ENCODE measurements around the gene PTPRQ. TPM values are rescaled to one million over a fixed set of nuclear protein-coding genes. Genes with fewer than 3 reads are reported as not detected.

PTPRQ gene
- total RNA-seq, 1 donor: 5.4 TPM

DNA sequence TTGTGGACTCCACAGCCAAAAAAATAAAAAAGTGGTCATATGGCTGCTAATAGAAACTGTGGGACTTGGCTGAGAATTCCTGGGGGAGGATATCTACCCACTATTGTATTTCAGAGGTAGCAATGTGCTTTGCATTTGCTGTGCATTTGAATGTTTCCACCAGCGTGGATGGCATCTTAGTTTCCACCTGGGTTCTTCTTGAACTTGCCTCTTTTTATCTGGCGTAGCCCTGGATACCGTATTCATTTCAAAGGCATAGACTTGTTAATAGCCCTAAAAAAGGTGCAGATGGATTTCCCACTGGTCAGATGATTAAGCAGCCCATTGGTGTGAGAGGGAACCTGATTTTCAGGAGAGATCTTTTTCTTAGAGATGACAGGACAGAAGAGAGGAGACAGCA lies 270.8 kb downstream of the PTPRQ start:
- TF ChIP-seq, protein P1, sequence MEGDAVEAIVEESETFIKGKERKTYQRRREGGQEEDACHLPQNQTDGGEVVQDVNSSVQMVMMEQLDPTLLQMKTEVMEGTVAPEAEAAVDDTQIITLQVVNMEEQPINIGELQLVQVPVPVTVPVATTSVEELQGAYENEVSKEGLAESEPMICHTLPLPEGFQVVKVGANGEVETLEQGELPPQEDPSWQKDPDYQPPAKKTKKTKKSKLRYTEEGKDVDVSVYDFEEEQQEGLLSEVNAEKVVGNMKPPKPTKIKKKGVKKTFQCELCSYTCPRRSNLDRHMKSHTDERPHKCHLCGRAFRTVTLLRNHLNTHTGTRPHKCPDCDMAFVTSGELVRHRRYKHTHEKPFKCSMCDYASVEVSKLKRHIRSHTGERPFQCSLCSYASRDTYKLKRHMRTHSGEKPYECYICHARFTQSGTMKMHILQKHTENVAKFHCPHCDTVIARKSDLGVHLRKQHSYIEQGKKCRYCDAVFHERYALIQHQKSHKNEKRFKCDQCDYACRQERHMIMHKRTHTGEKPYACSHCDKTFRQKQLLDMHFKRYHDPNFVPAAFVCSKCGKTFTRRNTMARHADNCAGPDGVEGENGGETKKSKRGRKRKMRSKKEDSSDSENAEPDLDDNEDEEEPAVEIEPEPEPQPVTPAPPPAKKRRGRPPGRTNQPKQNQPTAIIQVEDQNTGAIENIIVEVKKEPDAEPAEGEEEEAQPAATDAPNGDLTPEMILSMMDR (IDR thresholded peaks at IDR 0.05; ENCODE audit: extremely low read depth, low read depth, low read length): no peak
- no peak for DNase-seq (ENCODE audit: insufficient read length, low spot score, missing footprints)
- Histone ChIP-seq H3K36me3 (ENCODE audit: insufficient read depth, low read length) (no peaks in the 10 kb centered on the region), H4K20me1 (ENCODE audit: insufficient read depth, low read length) (no peaks in the 10 kb centered on the region), H3K79me2 (ENCODE audit: insufficient read depth, low read length) (no peaks in the 10 kb centered on the region), H3K9me3 (ENCODE audit: low read depth, low read length) (no peaks in the 10 kb centered on the region), H3K4me2 (ENCODE audit: insufficient read depth, low read length) (peak overlapping the region; percentile 92), H3K4me1 (ENCODE audit: insufficient read depth, low read length) (peaks cover 3% of the 10 kb centered on the region), H3K27ac (ENCODE audit: low read depth, low read length) (no peak overlapping the region), H2AFZ (ENCODE audit: low read length) (no peak overlapping the region), H3K4me3 (ENCODE audit: insufficient read depth, low read length) (no peak overlapping the region), H3K27me3 (ENCODE audit: insufficient read depth, low read length) (peaks cover 33% of the 10 kb centered on the region)

DNA sequence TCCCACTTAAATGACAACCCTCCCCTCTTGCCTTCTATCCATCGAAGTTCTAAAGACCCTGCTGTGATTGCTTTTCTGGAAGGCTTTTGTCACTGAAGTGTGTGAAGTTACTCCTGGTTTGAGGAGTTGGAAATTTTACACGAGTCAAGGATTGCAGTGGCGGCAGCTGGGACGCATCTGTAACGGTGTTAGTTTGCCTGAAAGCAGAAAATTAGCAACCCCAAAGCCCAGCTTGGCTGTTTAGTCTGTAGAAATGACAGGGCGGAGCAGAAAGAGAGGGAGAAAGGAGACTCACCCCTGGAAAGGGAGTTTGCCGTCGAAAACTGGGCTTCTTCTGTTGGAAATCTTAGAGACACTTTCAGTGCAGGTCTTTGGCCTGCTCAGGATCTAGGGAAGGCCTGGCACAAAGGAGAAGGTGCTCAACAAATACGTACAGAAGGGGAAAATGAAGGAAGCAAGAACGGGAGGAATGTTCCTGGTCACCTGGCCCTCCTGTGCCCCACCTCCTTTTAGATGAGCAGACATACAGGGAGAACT lies 271.7 kb downstream of the PTPRQ start:
- Histone ChIP-seq H3K27ac (ENCODE audit: low read depth, low read length) (no peak overlapping the region), H3K4me2 (ENCODE audit: insufficient read depth, low read length) (no peak overlapping the region), H3K36me3 (ENCODE audit: insufficient read depth, low read length) (no peaks in the 10 kb centered on the region), H4K20me1 (ENCODE audit: insufficient read depth, low read length) (no peaks in the 10 kb centered on the region), H3K9me3 (ENCODE audit: low read depth, low read length) (no peaks in the 10 kb centered on the region), H2AFZ (ENCODE audit: low read length) (no peak overlapping the region), H3K27me3 (ENCODE audit: insufficient read depth, low read length) (peaks cover 33% of the 10 kb centered on the region), H3K4me3 (ENCODE audit: insufficient read depth, low read length) (no peak overlapping the region), H3K4me1 (ENCODE audit: insufficient read depth, low read length) (peaks cover 3% of the 10 kb centered on the region), H3K79me2 (ENCODE audit: insufficient read depth, low read length) (no peaks in the 10 kb centered on the region)
- TF ChIP-seq, protein P1 (IDR thresholded peaks at IDR 0.05; ENCODE audit: extremely low read depth, low read depth, low read length): no peak
- no peak for DNase-seq (ENCODE audit: insufficient read length, low spot score, missing footprints)

DNA sequence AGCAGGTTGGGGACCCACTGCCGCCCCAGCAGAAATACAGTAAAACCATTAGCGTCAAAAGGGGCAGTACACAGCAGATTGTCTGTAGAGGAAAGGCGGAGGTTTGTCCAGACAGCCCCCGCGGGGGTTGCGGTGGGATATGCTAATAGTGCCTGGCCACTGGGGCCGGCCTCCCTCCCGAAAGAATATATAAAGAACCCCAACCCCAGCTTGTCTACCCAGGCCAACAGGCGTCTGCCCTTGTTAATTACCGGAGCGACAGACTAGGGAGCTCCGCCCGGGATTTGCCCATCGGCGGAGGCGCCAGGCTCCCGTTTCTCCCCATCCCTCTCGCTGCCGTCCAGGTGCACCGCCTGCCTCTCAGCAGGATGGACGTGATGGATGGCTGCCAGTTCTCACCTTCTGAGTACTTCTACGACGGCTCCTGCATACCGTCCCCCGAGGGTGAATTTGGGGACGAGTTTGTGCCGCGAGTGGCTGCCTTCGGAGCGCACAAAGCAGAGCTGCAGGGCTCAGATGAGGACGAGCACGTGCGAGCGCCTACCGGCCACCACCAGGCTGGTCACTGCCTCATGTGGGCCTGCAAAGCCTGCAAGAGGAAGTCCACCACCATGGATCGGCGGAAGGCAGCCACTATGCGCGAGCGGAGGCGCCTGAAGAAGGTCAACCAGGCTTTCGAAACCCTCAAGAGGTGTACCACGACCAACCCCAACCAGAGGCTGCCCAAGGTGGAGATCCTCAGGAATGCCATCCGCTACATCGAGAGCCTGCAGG lies 272.8 kb downstream of the PTPRQ start, which contains the start of gene MYF5:
Gene MYF5 (plus strand): TSS at position 217 of the 774 bp plus-strand sequence. CDS start 152 bp downstream, at position 369.
- no peak for DNase-seq (ENCODE audit: insufficient read length, low spot score, missing footprints)
- Histone ChIP-seq H3K36me3 (ENCODE audit: insufficient read depth, low read length) (no peaks in the 10 kb centered on the region), H2AFZ (ENCODE audit: low read length) (peak within 1 kb of the TSS; percentile 55), H3K4me3 (ENCODE audit: insufficient read depth, low read length) (peak within 1 kb of the TSS; percentile 27), H3K27me3 (ENCODE audit: insufficient read depth, low read length) (peaks cover 33% of the 10 kb centered on the region), H3K79me2 (ENCODE audit: insufficient read depth, low read length) (no peaks in the 10 kb centered on the region), H3K9me3 (ENCODE audit: low read depth, low read length) (no peaks in the 10 kb centered on the region), H4K20me1 (ENCODE audit: insufficient read depth, low read length) (no peaks in the 10 kb centered on the region), H3K4me1 (ENCODE audit: insufficient read depth, low read length) (peaks cover 3% of the 10 kb centered on the region), H3K27ac (ENCODE audit: low read depth, low read length) (no peak within 1 kb of the TSS), H3K4me2 (ENCODE audit: insufficient read depth, low read length) (peak within 1 kb of the TSS; percentile 43)
- TF ChIP-seq, protein P1 (IDR thresholded peaks at IDR 0.05; ENCODE audit: extremely low read depth, low read depth, low read length): no peak

DNA sequence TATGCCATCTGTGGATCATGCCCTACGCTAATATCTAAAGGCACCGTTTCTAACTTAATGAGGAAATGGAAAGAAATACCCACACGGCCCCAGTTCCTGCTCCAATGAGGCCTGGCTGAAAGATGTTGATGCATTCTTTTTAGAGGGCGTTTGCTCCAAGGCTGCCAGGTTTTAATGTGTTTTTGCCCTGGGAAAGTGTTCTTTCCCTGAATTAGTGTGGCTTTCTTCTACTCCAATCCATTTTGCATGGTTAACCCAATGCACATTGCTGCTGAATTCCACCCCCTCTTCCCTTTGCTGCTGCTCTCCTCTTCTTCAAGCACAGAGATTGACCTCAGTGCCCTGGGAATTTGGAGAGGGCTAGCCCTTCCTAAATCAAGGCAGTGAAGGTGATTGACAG lies 273.8 kb downstream of the PTPRQ start:
- Histone ChIP-seq H3K79me2 (ENCODE audit: insufficient read depth, low read length) (no peaks in the 10 kb centered on the region), H3K4me2 (ENCODE audit: insufficient read depth, low read length) (no peak overlapping the region), H3K36me3 (ENCODE audit: insufficient read depth, low read length) (no peaks in the 10 kb centered on the region), H2AFZ (ENCODE audit: low read length) (no peak overlapping the region), H3K27ac (ENCODE audit: low read depth, low read length) (no peak overlapping the region), H4K20me1 (ENCODE audit: insufficient read depth, low read length) (no peaks in the 10 kb centered on the region), H3K9me3 (ENCODE audit: low read depth, low read length) (no peaks in the 10 kb centered on the region), H3K27me3 (ENCODE audit: insufficient read depth, low read length) (peaks cover 33% of the 10 kb centered on the region), H3K4me1 (ENCODE audit: insufficient read depth, low read length) (peaks cover 3% of the 10 kb centered on the region), H3K4me3 (ENCODE audit: insufficient read depth, low read length) (no peak overlapping the region)
- TF ChIP-seq, protein P1 (IDR thresholded peaks at IDR 0.05; ENCODE audit: extremely low read depth, low read depth, low read length): no peak
- no peak for DNase-seq (ENCODE audit: insufficient read length, low spot score, missing footprints)
